D721Med (cell line): ENCODE measurements around the gene IL1RAPL1.

ENCODE experiments used
- DNase-seq: peaks from one replicate; pipeline ENCODE4 v3.0.0; 2011; ENCODE audit warnings: low spot score; ENCODE audit not compliant: insufficient read length
- FAIRE-seq: peaks from 2 replicates; lab custom pipeline; 2011; peaks lifted over from hg19 to GRCh38; lab: Jason Lieb, UNC
- CTCF ChIP-seq: IDR thresholded peaks from 2 replicates; pipeline ENCODE4 v1.5.1; 2012; ENCODE audit warnings: mild to moderate bottlenecking, control low read depth; ENCODE audit not compliant: insufficient read depth; ENCODE audit errors: missing control alignments

Gene IL1RAPL1

GRCh38 chrX:29687687-29688086 lies 1100.4 kb downstream of the IL1RAPL1 start:
- FAIRE-seq (no peak), DNase-seq (no peak)
- TF ChIP-seq CTCF = no peak

DNA sequence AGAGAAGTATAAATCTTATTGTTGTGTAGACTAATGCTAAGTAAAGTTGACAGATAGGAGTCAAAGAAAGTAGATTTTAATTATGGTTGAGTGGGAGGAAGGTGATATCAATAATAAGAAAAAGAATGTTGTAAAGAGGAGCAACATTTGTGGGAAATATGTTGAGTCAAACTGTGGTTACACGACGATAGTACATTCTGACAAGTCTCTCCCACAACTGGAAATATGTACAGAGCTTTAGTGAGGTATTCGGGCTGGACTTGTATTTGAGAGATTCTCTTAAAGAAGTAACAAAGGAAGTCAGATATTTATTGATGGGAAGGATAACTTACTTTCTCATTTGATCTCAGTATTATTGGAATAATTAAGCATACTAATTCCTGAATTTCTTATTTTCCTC lies 1102.8 kb downstream of the IL1RAPL1 start:
- FAIRE-seq = no peak

GRCh38 chrX:29691044-29691443 lies 1103.8 kb downstream of the IL1RAPL1 start:
- FAIRE-seq = no peak
- DNase-seq = no peak
- no peak for TF ChIP-seq CTCF

More for the DNA sequence above, 1102.8 kb downstream of the IL1RAPL1 start:
- no peak for TF ChIP-seq CTCF
- no peak for DNase-seq

GRCh38 chrX:29693912-29694311 lies 1106.7 kb downstream of the IL1RAPL1 start:
- no peak for FAIRE-seq
- no peak for TF ChIP-seq CTCF
- no peak for DNase-seq

DNA sequence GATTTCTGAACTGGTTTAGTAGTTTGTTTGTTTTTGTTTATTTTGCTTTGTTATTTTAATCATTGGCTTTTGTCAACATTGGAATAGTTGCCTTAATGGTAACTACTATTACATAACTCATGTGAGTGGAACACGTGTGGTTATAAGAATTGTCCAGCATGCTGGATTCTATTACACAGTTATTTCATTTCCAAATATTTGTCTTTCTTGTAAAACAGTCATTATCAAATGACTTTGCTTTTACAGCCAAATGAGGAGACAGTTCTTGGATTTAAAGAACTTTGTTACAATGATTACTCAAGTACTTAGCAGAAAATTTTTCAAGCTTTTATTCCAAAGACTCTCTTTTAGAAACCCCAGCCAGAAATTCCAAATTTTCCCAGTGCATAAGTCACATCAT lies 1112.0 kb downstream of the IL1RAPL1 start:
- TF ChIP-seq CTCF = no peak
- DNase-seq = no peak
- no peak for FAIRE-seq

DNA sequence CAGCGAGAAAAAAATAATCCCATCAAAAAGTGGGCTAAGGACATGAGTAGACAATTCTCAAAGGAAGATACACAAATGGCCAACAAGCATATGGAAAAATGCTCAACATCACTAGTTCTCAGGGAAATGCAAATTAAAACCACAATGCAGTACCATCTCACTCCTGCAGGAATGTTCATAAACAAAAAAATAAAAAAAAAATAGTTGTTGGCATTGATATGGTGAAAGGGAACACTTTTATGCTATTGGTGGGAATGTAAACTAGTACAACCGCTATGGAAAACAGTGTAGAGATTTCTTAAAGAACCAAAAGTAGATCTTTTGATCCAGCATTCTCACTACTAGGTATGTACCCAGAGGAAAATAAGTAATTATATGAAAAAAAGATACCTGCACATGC lies 1119.8 kb downstream of the IL1RAPL1 start:
- no peak for FAIRE-seq
- DNase-seq = no peak
- TF ChIP-seq CTCF = no peak

GRCh38 chrX:29721152-29721551 lies 1133.9 kb downstream of the IL1RAPL1 start:
- TF ChIP-seq CTCF = no peak
- no peak for DNase-seq
- FAIRE-seq = no peak
